MM.1S (cell line): ENCODE measurements around the gene CCDC93.

Experiments
- DNase-seq: peaks from one replicate; pipeline ENCODE4 v3.0.0-alpha.2; 2015
- H2AFZ ChIP-seq: fragments of 300-600 bp; sonication (generic); 2 replicates; pipeline ENCODE4 v1.6.0; 2016; ENCODE audit warnings: antibody characterized with exemption, low read length
- H3F3A ChIP-seq: fragments of 300-600 bp; sonication (generic); 2 replicates; pipeline ENCODE4 v1.6.1; 2016; ENCODE audit warnings: mild to moderate bottlenecking, antibody characterized with exemption, low read length, moderate library complexity, mixed read lengths; ENCODE audit not compliant: insufficient read depth
- H3K27ac ChIP-seq: fragments of 300-600 bp; sonication (generic); 2 replicates; pipeline ENCODE4 v1.5.1; 2016; ENCODE audit warnings: mild to moderate bottlenecking, low read length
- H3K27me3 ChIP-seq: fragments of 300-600 bp; sonication (generic); replicated peaks from 2 replicates; pipeline ENCODE4 v1.6.0; 2016; ENCODE audit warnings: low read length; ENCODE audit not compliant: insufficient read depth
- H3K36me3 ChIP-seq: fragments of 300-600 bp; sonication (generic); replicated peaks from 2 replicates; pipeline ENCODE4 v1.6.1; 2016; ENCODE audit warnings: mild to moderate bottlenecking, low read length, mixed read lengths; ENCODE audit not compliant: insufficient read depth
- H3K4me1 ChIP-seq: fragments of 300-600 bp; sonication (generic); 2 replicates; pipeline ENCODE4 v1.6.1; 2016; ENCODE audit warnings: low read length, mixed read lengths
- H3K4me2 ChIP-seq: fragments of 300-600 bp; sonication (generic); 2 replicates; pipeline ENCODE4 v1.6.0; 2016; ENCODE audit warnings: low read depth, low read length
- H3K4me3 ChIP-seq: fragments of 300-600 bp; sonication (generic); 2 replicates; pipeline ENCODE4 v1.5.1; 2016; ENCODE audit warnings: low read length, mixed read lengths
- H3K79me2 ChIP-seq: fragments of 300-600 bp; sonication (generic); 2 replicates; pipeline ENCODE4 v1.6.1; 2016; ENCODE audit warnings: mixed run types, low read length, mixed read lengths
- H3K9ac ChIP-seq: fragments of 300-600 bp; sonication (generic); 2 replicates; pipeline ENCODE4 v1.6.1; 2016; ENCODE audit warnings: low read length, mixed read lengths
- H3K9me2 ChIP-seq: fragments of 300-600 bp; sonication (generic); replicated peaks from 2 replicates; pipeline ENCODE4 v1.6.1; 2016; ENCODE audit warnings: mild to moderate bottlenecking, low read length, mixed read lengths; ENCODE audit not compliant: insufficient read depth
- H3K9me3 ChIP-seq: fragments of 300-600 bp; sonication (generic); replicated peaks from 2 replicates; pipeline ENCODE4 v1.6.1; 2016; ENCODE audit warnings: mild to moderate bottlenecking, low read length, mixed read lengths; ENCODE audit not compliant: insufficient read depth
- H4K20me1 ChIP-seq: fragments of 300-600 bp; sonication (generic); 2 replicates; pipeline ENCODE4 v1.6.1; 2016; ENCODE audit warnings: mild to moderate bottlenecking, low read length, moderate library complexity, mixed read lengths; ENCODE audit not compliant: insufficient read depth
- CTCF ChIP-seq: fragments of 300-600 bp; sonication (generic); IDR thresholded peaks from 2 replicates; pipeline ENCODE4 v1.5.1; 2016; ENCODE audit warnings: antibody characterized with exemption, low read length, mixed read lengths
- EZH2 ChIP-seq: fragments of 300-600 bp; sonication (generic); optimal IDR thresholded peaks from 2 replicates; pipeline ENCODE3; 2017; ENCODE audit warnings: low read depth, mild to moderate bottlenecking, antibody characterized with exemption, low read length, mixed read lengths
- EZH2phosphoT487 ChIP-seq: fragments of 300-600 bp; sonication (generic); IDR thresholded peaks from 2 replicates; pipeline ENCODE4 v1.6.1; 2018; ENCODE audit warnings: antibody characterized with exemption, low read length

Gene CCDC93

DNA sequence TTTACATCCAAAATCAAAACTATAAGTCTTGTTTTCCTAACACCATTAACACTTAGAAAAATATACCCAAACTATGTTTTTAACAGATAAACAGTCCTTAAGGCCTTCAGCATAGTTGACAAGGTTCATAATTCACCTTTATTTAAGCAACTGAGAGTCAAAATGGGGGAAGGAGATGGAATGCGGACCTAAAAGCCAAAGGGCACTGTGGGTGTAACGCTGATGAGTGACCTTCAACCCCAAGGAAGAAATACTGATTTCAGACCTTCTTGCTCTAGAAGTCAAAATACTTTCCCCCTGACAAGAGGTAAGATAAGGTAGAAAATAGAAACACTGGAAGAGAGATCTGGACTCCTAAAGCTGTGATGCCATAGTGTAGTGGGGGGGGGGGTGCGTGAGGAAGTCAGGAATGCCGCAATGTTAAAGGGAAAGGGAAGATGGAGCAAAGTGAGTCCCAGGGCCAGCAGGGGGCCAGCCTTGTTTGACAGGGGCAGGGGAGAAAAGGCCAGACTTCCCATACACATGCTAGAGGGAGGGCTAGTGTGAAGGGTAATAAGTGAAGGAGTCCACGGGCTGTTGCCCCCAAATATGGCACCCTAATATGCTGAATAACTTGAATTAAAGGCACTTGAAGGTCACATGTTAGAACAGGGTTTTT, 31.4 kb downstream of the CCDC93 start:
- H3K36me3 ChIP-seq = no peaks in the 10 kb centered on the region
- no peak for DNase-seq
- no peaks in the 10 kb centered on the region for H3K9me2 ChIP-seq
- no peaks in the 10 kb centered on the region for H3F3A ChIP-seq
- H2AFZ ChIP-seq = no peak overlapping the region
- H4K20me1 ChIP-seq = no peaks in the 10 kb centered on the region
- H3K9me3 ChIP-seq = no peaks in the 10 kb centered on the region
- H3K79me2 ChIP-seq = peaks cover 7% of the 10 kb centered on the region; the same call in 1 of the 2 replicates
- H3K4me2 ChIP-seq = no peak overlapping the region
- no peak for TF ChIP-seq EZH2phosphoT487
- TF ChIP-seq CTCF = no peak
- no peak for TF ChIP-seq EZH2
- no peaks in the 10 kb centered on the region for H3K4me1 ChIP-seq
- no peaks in the 10 kb centered on the region for H3K27me3 ChIP-seq
- H3K9ac ChIP-seq = no peak overlapping the region
- no peak overlapping the region for H3K4me3 ChIP-seq
- no peak overlapping the region for H3K27ac ChIP-seq

- no peaks in the 10 kb centered on the region for H3K36me3 ChIP-seq
These were observed 32.1 kb downstream of the CCDC93 start for GRCh38 chr2:117981810-117982209.

DNA sequence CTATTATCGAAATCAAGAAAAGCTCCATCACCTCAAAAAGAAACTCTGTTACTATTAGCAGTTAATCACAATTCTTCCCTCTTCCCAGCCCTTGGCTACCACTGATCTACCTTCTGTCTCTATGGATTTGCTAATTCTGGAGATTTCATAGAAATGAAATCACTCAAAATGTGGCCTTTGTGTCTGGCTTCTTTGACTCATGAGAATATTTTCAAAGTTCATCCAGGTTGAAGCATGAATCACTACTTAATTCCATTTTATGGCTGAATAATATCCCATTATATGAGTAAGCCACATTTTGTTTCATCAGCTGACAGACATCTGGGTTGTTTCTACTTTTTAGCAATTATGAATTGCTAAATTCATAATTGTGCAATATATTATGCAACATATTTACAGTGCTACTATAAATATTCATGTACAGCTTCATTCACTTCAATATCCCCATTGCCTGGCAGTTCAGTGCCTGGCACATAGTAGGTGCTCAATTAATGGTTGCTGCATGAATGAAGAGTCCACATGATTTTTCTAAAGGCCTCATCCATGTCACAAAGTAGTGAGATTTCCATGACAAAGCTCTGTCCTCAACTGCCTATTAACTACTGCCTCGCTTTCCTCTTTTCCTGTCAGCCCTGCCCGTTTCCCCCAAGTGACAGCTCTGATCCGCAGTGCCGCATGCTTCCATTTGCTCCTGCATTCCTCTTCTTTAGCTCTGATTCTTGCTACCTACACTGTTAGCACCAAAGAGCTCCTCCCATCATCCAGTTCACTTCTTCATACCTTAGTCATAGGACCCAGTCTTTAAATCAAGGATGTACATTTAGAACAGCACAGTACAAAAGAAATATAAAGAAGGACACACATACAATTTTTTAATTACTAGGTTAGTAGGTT, 32.8 kb downstream of the CCDC93 start:
- H2AFZ ChIP-seq = no peak overlapping the region
- DNase-seq = no peak
- no peaks in the 10 kb centered on the region for H4K20me1 ChIP-seq
- no peak overlapping the region for H3K4me2 ChIP-seq
- no peaks in the 10 kb centered on the region for H3K27me3 ChIP-seq
- H3K4me3 ChIP-seq = no peak overlapping the region
- H3K79me2 ChIP-seq = peaks cover 7% of the 10 kb centered on the region; the same call in 1 of the 2 replicates
- no peaks in the 10 kb centered on the region; the same call in 1 of the 2 replicates for H3K36me3 ChIP-seq
- H3K4me1 ChIP-seq = no peaks in the 10 kb centered on the region
- no peaks in the 10 kb centered on the region for H3F3A ChIP-seq
- no peak overlapping the region for H3K27ac ChIP-seq
- TF ChIP-seq CTCF = no peak
- TF ChIP-seq EZH2phosphoT487 = no peak
- no peak for TF ChIP-seq EZH2
- H3K9me3 ChIP-seq = no peaks in the 10 kb centered on the region
- H3K9me2 ChIP-seq = no peaks in the 10 kb centered on the region
- H3K9ac ChIP-seq = no peak overlapping the region

More at GRCh38 chr2:117981810-117982209, 32.1 kb downstream of the CCDC93 start:
- Histone ChIP-seq H3K79me2 (peaks cover 7% of the 10 kb centered on the region; the same call in 1 of the 2 replicates), H3K4me3 (no peak overlapping the region), H3K27me3 (no peaks in the 10 kb centered on the region), H2AFZ (no peak overlapping the region), H3F3A (no peaks in the 10 kb centered on the region), H3K4me2 (no peak overlapping the region), H3K4me1 (no peaks in the 10 kb centered on the region), H3K27ac (no peak overlapping the region), H4K20me1 (no peaks in the 10 kb centered on the region), H3K9ac (no peak overlapping the region), H3K9me3 (no peaks in the 10 kb centered on the region), H3K9me2 (no peaks in the 10 kb centered on the region)
- DNase-seq = no peak
- TF ChIP-seq EZH2 = no peak
